ENCODE measurements around the gene OLFM4.

DNA sequence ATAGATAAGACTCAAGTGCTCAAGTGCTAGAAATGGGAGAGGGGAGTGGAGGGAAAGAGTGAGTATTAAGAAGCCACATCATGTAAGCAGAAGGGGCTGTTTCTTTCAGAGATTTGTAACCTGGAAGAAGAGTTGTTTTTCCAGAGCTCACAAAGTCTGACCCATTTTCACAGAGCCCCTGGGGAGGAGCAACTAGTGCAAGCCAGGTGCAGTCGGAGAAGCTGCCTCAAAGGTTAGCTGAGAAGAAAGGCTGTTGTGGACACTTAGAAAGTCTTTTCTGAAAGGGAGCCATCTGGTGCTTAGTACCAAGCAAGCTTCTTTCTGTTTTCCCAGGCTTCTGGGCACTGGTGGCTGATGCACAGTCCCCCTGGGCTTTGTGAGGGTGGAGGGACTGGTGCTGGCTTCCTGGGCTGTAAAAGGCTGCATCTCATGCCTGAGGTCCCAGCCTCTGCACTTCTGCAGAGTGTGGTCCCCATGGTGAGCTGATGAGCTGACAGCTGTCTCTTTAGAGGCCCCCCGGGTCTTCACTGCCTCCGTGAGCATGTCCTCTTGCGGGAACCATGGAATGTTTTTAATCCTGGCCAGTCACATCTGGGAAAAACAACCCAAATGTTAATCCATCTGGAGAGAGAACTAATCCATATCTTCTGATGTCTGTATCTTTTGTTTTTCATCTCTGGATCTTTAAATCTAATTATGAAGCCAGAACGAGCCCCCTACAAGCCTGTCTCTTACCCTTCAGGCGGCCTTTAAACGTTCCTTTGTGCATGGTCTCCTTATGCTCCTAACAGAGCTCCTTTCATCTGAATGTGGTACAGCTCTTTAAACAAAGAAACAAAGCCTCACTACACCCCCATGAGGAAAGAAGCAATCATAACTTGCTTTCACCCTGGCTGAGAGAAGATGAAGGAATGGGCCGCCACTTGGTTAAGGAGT, 40.2 kb downstream of the OLFM4 start:
- TF ChIP-seq, protein P1, sequence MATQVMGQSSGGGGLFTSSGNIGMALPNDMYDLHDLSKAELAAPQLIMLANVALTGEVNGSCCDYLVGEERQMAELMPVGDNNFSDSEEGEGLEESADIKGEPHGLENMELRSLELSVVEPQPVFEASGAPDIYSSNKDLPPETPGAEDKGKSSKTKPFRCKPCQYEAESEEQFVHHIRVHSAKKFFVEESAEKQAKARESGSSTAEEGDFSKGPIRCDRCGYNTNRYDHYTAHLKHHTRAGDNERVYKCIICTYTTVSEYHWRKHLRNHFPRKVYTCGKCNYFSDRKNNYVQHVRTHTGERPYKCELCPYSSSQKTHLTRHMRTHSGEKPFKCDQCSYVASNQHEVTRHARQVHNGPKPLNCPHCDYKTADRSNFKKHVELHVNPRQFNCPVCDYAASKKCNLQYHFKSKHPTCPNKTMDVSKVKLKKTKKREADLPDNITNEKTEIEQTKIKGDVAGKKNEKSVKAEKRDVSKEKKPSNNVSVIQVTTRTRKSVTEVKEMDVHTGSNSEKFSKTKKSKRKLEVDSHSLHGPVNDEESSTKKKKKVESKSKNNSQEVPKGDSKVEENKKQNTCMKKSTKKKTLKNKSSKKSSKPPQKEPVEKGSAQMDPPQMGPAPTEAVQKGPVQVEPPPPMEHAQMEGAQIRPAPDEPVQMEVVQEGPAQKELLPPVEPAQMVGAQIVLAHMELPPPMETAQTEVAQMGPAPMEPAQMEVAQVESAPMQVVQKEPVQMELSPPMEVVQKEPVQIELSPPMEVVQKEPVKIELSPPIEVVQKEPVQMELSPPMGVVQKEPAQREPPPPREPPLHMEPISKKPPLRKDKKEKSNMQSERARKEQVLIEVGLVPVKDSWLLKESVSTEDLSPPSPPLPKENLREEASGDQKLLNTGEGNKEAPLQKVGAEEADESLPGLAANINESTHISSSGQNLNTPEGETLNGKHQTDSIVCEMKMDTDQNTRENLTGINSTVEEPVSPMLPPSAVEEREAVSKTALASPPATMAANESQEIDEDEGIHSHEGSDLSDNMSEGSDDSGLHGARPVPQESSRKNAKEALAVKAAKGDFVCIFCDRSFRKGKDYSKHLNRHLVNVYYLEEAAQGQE (IDR thresholded peaks at IDR 0.05; ENCODE audit: insufficient read depth in 1 of 2, low read depth in 2 of 2, low read length in 1 of 2), result no peak
- no peak for TF ChIP-seq POLR2AphosphoS5 (IDR thresholded peaks at IDR 0.05; ENCODE audit: low read depth, low read length)
- TF ChIP-seq, protein P2, sequence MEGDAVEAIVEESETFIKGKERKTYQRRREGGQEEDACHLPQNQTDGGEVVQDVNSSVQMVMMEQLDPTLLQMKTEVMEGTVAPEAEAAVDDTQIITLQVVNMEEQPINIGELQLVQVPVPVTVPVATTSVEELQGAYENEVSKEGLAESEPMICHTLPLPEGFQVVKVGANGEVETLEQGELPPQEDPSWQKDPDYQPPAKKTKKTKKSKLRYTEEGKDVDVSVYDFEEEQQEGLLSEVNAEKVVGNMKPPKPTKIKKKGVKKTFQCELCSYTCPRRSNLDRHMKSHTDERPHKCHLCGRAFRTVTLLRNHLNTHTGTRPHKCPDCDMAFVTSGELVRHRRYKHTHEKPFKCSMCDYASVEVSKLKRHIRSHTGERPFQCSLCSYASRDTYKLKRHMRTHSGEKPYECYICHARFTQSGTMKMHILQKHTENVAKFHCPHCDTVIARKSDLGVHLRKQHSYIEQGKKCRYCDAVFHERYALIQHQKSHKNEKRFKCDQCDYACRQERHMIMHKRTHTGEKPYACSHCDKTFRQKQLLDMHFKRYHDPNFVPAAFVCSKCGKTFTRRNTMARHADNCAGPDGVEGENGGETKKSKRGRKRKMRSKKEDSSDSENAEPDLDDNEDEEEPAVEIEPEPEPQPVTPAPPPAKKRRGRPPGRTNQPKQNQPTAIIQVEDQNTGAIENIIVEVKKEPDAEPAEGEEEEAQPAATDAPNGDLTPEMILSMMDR (IDR thresholded peaks at IDR 0.05), result no peak
- no peak for TF ChIP-seq TCF7L2 (IDR thresholded peaks at IDR 0.05; ENCODE audit: low read depth, low read length)
- TF ChIP-seq SIN3A (IDR thresholded peaks at IDR 0.05; ENCODE audit: borderline replicate concordance, insufficient read depth, low read depth, low read length), result no peak
